CD4-positive, alpha-beta T cell treated with Interleukin-17A for 4 hours (primary cell): ENCODE measurements around the gene MRPS22.

Experiments used
- DNase-seq: peaks from one replicate; pipeline ENCODE4 v3.0.0-alpha.2; 2020; ENCODE audit warnings: mixed read lengths

MRPS22 gene

DNA sequence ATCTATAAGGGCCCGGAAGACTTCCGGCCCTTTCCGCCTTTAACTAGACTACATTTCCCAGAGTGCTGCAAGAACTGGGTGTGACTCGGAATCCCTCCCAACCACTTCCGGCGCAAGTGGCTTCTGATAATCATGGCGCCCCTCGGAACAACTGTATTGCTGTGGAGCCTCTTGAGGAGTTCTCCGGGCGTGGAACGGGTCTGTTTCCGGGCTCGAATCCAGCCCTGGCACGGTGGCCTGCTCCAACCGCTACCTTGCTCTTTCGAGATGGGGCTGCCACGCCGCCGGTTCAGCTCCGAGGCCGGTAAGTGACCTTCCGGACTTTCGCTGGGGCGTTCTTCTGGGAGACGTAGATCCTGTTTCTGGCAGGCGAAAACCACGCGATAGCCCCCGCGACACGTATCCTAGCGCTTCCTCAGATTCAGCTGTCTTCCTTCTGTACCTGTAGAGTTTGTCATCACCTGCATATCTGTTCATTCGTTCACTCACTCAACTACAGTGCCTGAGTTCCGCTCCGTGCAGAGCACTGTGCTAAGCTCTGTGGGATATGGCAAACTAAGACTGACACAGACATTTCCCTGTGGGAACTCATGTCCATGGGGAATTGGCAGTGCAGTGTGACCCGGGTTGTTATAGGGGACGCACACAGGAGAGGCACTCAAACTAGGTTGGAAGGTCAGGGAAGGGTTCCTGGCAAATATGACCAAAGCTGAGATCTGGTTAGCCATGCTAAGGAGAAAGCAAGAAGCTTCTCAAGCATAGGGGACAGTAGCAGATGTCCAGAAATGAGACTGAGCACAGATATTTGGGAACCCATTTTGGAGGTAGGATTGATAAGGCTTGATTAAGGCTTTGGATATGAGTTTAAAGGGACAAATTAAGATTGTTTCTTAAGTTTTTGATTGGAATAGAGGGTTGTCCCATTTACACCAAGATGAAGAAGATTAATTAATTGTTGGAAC is at the start of gene MRPS22:
MRPS22 (plus strand) TSS at position 126 of the 962 bp plus-strand sequence; CDS start at position 133, 7 bp downstream.
- peak; percentile 82 for DNase-seq

DNA sequence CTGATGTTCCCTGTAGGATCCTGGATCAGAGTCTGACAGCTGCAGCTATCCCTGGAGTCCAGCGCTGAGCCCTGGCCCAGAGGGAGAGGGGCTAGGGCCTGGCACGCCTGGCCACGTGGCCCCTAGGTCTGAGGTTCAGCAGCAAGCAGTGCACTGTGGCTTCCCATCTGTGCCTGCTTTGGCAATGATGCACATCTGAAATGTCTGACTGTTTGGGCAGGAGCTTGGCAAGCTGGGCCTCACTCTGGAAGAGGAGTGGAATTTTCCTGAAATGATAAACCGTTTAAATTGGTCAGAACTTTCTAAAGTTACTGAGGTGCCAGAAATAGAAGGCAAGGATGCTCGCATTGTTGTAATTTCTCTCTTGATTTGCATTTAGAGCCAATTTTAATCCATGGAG is 48.8 kb upstream of the MRPS22 start:
- DNase-seq, result no peak

DNA sequence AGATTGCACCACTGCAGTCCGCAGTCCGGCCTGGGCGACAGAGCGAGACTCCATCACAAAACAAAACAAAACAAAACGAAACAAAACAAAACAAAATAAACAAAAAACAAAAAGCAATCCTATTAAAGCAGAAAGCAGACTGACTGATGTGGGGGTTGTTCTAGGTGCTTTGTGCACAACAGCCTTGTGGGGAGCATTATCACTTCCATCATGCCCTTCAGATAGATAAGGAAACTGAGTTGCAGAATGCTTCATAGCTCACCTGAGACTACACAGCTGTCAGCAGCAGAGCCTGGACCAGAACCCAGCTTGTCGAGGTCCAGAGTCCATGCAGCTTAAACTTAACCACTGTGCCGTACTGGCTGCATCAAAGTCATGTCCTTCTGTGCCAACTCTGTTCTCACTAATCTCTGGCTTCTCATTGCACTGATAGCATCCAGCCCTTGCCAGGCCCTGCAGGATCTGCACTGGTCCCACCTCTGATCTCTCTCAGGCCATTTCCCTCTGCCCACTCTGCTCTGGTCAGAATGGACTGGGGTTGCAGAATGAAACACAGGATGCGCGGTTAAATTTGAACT is 47.6 kb upstream of the MRPS22 start:
- no peak for DNase-seq

DNA sequence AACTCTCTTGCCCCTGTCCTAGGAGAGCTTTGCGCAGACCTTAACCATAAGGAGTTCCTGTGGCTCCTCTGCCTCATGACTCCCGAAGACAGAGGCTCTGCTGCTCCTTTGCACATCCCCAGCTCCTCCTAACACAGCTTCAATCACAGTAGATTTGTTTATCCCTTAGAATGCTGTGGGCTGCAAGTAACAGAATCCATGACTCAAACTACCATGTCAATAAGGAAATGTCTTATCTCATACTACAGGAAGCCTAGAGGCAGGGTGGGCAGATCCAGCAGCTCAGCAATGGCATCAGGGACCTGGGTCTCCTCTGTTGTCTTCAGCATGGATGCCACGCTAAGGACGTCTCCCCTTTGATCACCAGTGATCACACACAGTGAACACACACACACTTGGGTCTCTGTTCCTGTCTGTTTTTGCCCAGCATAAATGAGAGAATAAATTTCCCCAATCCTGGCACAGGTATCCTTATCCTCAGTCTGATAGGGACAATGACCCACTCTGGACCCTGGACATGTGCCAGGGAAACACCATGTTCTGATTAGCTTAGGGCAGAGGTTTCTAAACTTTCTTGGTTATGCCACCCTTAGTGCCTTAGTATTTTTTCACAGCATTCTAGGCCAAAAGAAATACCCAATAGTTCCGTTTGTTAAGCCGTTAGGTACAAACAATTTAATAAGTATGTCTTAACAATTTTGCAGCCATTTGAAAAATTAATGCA is 46.1 kb upstream of the MRPS22 start:
- DNase-seq, result no peak

DNA sequence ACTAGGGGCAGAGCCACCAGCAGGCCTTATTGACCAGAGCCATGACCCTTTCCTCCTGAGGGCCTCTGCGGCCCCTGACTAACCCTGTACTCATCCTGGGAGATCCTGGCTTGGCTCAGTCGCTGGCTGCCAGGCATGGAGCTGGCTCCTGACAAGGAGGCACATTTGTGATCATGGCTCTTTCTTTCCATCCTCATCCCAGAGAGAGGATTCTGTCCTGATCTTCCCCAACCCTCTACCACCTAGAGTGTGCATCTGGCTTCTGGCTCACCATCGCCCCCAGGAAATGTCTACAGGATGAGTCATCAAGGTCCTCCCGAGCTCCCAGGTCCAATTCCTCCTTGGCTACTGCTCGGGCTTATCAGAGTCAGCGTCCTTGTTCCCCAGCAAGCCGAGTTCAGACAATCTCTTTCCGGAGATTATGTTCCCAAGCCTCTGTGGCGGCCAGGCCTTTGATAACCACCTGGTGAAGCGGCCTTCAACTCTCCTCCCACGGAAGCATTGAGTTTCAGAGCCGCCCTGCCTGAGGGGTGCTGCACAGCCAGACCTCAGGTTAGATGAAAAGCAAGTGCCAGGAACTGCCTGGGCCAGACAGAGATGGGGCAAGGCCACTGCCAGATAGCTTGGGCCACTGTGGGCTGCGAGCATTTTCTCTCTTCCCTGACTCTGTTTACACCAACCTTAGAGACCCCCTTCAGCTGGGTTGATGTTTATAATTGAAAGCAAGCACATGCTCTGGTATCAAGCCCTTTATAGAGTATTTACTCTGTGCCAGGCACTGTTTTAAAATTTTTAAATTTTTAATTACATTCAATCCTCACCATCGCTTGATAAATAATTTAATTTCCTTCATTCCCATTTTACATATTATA is 44.3 kb upstream of the MRPS22 start:
- no peak for DNase-seq

DNA sequence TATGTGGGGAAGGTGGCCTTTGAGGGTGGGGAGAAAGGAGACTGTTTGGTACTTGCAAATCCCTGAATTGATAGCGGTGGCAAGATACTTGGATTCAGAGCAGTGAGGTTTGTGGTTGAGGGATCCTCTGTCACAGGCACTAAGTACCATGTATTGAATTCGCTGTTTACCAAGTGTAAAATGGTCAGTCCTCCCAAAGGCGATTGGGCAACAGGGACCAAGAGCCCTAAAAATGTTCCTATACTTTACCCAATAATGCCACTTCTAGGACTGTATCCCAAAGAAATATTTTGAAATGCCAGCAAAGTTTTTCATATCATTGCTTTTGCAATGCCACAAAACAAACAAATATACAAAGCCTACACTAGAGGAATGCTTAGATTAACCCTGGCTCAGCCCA is 43.4 kb upstream of the MRPS22 start:
- DNase-seq, result no peak

DNA sequence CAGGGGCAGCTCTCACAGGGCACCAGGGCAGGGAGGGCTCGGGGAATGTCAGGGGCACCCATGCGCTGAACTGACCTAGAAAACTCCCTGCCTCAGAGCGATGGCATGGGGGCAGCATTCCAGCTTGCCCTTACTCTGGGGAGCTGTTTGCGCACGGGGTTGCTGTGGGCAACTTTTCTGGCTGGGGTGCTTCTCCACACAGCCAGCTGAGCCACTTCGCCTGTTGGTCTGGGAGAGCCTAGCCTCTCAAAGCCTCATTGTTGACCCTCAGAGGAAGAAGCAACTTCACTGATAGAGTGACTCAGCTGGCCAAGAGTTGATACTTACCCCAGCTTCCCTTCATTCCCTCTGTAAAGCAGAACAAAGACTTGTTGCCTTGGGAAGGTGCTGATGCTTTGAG is 42.6 kb upstream of the MRPS22 start:
- no peak for DNase-seq

DNA sequence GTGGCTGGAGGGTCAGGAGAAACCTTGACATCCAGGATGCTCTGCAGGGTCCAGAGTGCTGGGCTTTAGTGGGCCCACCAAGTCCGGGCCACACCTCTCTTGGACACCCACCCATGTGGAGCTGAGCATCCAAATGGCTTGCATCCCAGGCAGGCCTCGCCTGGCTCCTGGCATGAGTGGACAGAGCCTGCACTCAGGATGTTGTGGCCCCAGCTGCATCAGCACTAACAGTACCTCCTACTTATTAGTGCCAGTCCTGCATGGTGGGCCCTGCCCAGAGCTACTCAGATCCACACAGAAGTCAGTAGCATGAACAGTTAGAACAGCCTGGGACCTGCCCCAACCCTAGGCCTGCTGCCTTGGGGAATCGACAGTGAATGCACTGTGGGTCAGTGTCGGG is 42.2 kb upstream of the MRPS22 start:
- no peak for DNase-seq

DNA sequence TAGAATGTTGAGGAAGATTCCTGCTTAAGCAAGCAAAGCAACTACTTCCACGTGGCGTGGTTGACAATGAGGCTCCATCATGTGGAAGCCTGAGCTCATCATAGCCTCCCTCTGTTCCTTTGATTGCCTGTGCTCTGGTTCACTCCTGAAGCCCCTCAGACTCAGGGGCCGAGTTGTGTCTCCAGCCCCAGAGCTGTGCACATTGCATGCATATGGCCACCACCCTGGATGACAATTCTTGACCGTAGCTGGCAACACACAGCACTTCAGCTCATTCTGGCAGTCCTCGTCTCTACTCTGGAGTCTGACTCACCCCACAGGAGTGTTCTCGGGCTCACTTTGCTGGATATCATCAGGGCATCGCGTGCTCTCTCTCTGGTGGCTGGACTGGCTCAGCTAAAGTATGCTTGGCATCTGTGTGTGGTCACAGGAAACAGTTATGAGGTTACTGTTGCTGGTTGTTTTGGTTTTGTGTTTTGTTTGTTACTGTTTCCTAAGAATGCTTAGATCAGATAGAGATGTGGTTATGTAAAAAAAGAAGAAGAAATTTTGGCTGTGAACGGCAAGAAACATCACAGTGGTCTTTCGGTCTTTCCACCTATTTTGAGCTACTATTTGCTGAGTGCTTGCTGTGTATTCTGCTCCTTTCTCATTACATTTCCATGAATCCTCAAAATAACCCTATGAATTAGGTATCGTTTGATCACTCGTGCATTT is 41.6 kb upstream of the MRPS22 start:
- DNase-seq, result no peak

DNA sequence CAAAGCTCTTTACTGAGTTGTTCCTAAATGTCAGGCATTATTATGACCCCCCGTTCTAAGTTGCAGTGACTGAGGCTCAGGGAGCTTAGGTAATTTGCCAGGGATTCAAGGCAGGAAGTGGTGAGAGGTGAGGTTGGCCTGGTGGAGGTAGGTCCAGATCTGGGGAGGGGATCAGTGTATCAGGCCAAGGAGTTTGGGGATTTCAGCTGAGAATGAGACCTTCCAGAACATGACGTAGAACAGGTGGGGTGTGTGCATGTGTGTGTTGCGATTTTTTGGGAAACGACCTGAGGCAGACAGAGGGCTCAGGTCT is 41.1 kb upstream of the MRPS22 start:
- no peak for DNase-seq

DNA sequence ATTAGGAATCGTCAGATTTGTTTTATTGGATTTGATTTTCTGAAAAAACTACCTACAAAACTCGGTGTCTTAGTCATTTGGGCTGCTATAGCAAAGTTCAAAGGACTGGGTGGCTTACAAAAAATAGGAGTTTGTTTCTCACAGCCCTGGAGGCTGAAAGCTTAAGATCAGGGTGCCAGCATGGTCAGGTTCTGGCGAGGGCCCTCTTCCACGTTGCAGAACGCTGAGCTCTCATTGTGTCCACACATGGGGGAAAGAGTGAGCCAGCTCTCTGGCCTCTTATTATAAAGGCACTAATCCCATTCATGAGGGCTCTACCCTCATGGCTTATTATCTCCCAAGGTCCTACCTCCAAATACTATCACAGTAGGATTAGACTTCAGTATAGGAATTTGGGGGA is 40.6 kb upstream of the MRPS22 start:
- no peak for DNase-seq

DNA sequence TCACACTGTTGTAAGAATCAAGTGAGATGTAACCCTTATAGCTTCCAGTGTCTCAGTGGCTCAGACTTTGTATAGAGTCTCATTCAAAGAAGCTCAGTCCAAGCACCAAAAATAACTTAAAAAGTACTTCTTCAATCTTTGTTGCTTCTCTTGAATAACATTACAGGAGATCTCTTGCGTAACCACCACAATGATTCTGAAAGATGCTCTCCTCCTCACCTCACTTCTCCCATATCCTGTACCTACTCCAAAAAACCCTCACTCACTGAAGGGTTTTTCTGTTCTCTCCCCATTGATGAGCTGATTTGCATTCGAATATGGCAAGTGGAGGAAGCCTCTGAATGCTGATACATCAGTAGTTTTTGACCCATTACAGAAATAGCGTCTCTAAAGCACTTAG is 39.4 kb upstream of the MRPS22 start:
- no peak for DNase-seq

DNA sequence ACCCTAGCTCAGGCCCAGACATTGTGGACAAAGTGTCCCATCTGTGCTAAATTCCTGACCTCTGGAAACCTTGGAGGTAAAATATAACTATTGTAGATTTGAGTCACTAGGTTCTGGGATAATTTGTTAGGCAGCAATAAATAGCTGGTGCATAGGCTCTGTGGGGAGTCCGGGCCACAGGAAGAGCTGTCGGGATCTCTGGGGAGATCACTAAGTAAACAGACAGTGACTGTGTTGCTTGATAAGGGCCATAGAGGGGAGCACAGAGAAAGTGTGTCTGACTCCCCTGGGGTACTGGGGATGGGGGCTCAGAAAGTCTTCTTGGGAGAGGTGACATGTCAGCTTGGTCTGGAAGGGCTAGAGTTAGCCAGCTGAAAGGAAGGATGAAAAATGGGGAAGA is 37.7 kb upstream of the MRPS22 start:
- DNase-seq, result no peak

DNA sequence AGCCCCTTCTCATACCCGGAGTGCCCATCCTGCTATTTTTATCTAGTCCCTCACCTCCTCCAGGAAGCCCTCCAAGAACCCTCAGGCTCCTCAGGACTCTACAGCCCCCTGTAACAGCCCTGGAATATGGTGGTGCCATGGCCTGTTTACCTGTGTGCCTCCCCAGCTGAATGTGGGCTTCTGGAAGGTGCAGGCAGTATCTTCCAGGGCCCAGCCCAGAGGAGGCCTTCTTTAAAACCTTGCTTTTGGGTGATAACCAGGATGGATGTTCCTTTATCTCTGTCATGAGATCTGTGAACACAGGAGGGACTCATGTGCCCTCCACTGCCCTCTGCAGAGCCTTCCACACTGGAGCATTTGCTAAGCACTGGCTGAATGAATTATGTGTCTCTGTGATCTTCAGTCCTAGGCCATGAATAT is 36.7 kb upstream of the MRPS22 start:
- no peak for DNase-seq

DNA sequence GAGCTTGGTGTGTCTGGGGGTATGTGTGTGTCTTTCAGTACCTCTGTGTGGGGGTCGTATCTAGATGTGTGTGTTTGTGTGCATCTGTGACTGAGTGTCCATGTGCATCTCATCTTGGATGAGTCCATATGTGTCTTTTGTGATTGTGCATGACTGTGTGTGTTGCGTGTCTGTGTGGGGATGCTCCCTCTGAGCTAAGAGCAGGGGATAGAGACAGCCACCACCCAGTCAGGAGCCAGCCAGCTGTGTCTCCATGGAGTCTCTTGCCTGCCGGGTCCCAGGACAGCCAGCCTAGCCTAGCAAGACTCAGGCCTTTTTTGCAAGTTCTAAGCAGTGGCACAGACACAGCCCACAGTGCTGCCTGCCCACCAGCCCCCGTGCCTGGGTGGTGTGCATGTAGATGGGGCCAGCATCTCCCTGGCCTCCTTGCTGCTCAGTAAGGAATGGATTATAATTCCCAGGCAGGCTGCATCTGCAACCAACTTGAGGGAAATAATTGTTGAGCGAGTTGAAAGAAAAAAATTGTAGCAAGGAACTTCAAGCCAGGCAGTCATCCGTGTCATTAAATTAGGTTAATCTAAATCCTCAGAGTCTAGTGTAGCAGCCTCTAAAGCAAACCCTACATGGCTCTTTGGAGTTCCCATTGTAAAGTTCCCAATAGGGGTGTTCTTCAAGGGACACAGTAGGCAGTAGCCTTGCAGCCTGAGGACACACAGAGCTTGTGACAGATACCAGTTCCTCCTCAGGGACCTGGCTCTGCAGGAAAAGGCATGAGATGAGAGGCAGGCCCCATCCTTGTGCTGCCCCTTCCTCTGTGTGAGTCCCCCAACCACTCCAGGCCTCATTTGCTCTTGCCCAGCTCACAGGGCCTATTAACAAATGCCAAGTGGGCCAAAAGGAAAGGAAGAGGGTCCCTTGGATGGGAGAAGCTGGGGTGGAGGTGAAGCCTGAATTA is 35.9 kb upstream of the MRPS22 start:
- DNase-seq, result no peak

DNA sequence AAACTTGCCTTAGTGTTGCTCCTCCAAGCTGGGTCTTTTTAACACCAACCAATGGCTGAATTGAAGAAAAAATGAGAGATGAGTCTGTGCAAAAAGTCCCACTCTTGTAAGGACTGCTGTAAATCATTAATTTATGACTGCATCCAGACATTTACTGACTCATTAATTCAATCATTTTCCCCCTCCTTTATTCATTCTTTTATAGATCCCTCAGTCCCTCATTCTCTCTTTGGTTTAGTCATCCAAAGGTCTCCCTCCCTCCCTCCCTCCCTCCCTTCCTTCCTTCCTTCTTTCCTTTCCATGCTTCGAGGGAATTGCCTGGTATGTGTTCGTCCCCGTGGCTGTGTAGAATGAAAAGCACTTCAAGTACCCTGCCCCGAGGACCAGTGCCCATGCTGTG is 35.3 kb upstream of the MRPS22 start:
- no peak for DNase-seq

DNA sequence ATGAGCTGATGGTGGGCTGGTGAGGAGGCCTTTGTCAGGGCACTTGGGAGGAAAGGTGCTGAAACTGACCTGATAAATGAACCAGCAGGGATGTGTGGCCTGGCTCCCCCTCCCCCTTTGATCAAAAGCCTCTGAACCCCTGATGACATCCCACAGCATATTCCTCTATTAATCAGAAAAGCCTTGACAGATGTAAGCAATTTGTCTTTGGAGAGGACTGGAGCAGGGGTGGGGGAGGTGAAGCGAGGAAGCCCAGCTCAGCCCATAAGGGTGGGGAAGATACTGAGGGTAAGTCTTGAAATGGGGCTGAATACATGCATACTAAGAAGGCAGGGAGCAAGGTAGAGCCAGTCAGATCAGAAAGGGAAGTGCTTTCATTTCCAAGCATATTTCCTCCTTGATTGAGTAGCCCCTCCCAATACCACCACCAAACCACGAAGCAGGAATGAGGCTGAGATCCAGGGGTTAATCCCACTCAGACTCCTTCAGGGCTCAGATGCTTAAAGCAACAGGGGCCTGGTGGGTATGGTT is 34.7 kb upstream of the MRPS22 start:
- DNase-seq, result no peak

DNA sequence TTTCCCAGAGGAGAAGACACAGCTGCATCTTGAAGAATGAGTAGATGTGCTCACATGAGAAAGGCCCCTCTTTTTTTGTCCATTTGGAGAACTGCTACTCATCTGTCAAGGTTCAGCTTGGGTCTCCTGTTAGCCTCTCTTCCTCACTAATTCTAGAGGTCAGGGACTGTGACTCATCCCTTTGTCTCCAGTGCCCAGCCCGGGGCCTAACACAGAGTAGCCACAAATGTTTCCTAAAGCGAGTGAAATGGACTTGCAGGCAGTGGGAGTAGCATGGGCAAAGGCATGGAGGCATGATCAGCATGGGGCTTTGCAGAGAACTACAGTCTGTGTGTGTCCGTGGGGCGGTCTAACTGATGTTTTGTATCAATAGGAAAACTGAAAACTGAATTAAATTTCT is 33.9 kb upstream of the MRPS22 start:
- no peak for DNase-seq

DNA sequence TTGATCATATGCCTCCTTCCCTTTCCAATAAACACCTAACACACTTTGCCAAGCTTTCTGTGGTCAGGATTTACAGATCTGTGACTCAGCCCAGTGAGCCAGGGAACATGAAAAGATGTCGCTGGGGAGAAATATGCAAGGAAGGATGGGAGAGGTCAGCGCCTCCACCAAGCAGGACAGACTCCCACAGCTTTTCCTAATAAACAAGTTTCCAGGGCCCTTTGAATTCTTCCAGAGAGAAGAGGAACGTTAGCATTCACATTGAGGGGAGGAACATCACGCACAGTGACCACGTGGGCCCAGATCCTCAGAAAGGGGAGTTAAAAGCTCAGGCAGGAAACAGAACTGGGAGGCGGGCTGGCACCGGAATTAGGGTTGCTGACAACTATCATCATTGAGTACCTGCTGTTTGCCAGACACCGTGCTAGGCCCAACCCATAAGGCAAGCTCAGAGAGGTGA is 33.3 kb upstream of the MRPS22 start:
- DNase-seq, result no peak

DNA sequence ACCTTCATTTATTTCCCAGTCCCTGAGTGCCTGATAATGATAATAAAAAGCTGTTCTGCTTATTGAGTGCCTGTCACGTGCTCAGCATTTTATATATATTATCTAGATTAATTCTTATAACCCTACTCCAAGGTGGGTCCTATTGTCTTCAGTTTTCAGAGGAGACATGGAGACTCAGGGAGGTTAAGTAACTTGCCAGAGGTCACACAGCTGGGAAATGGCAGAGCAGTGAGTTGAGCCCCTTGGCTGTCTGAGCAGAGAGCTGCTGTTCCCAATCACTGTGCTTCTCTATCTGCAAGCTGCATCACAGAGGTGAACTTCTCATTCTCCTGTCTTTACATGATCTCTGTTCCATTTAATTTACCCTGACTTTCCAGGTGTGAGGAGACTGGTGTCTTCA is 32.3 kb upstream of the MRPS22 start:
- DNase-seq, result no peak

DNA sequence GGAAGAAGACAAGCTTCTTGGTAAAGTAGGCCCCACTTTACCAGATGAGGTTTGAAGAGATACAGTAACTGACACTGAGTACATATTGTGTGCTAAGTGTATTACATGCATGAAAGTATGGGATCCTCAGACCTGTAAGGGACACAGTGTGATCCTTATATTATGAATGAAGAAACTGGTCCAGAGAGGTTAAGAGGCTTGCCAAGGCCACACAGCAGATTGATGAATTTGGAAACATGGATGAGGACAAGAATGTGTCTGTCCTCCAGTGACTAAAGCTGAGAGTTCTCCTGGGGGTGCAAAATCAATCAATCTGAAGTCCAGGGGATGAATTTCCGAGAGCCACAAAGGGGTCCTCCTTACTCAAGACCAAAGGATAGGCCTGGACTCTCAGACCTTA is 31.4 kb upstream of the MRPS22 start:
- no peak for DNase-seq
